RKO (cell line): ENCODE results near the gene MORN1.
"Not testable (repeated sequence)": the region's sequence is repeated elsewhere in the genome, so short reads cannot be mapped to it uniquely, and the experiment has no call there.

ENCODE experiments used
- DNase-seq: peaks from one replicate; pipeline ENCODE4 v3.0.0-alpha.2; 2016; ENCODE audit warnings: low spot score

The MORN1 gene

DNA sequence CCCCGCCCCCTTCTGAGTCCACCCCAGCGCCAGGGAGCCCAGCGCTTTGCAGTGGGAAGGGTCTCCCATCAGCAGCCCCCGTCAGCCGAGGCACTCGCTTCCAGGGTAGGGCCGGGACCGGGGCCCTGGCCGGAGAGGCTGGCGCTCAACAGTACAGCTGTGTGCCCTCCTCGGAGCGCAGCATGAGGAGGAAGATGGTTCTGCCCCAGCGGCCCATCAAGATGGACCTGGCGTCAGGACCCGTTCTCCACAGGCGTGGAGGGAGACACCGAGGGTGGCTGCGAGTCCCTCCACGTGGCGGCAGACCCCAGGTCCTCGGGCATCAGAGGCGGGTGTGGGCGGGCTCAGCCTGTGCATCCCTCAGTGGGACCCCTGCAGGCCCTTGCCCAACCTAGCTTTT is 54.3 kb downstream of the MORN1 start:
- no peak for DNase-seq

- DNase-seq = no peak
These were observed 54.9 kb downstream of the MORN1 start for GRCh38 chr1:2336499-2336898.

GRCh38 chr1:2335721-2336455 is 55.5 kb downstream of the MORN1 start:
- no peak for DNase-seq

GRCh38 chr1:2334883-2335534 is 56.3 kb downstream of the MORN1 start:
- no peak for DNase-seq

GRCh38 chr1:2334366-2334765 is 57.0 kb downstream of the MORN1 start:
- no peak for DNase-seq

DNA sequence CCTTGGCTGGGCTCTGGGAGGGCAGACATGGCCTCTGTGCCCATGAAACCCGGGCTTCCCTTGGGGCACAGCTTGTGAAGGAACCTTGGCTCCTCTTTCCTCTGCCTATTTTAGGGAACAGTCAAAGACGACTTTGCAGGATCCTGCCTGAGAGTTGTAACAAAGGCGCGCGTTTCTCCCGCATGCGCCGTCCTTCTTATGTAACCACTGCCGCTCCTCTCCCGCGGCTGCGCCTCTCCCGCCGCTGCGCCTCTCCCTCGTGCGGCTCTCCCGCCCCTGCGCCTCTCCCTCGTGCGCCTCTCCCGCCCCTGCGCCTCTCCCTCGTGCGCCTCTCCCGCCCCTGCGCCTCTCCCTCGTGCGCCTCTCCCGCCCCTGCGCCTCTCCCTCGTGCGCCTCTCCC is 59.8 kb downstream of the MORN1 start:
- DNase-seq = not testable (repeated sequence)

DNA sequence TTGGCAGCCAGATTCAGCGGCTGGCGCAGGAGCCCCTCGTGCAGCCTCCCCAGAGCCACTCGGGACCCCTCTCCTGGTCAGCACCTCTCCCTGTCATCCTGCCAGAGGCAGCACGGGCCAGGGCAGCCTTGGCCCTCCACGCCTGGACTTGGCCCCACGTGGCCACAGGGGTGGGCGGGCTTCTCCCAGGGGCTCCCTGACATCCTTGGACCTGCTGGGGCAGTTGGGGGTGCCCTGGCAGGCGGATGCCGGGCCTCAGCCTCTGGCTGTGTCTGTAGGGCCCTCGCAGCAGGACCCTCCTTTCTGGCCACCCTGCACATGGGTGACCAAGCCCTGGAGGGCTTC is 60.2 kb downstream of the MORN1 start:
- no peak for DNase-seq

DNA sequence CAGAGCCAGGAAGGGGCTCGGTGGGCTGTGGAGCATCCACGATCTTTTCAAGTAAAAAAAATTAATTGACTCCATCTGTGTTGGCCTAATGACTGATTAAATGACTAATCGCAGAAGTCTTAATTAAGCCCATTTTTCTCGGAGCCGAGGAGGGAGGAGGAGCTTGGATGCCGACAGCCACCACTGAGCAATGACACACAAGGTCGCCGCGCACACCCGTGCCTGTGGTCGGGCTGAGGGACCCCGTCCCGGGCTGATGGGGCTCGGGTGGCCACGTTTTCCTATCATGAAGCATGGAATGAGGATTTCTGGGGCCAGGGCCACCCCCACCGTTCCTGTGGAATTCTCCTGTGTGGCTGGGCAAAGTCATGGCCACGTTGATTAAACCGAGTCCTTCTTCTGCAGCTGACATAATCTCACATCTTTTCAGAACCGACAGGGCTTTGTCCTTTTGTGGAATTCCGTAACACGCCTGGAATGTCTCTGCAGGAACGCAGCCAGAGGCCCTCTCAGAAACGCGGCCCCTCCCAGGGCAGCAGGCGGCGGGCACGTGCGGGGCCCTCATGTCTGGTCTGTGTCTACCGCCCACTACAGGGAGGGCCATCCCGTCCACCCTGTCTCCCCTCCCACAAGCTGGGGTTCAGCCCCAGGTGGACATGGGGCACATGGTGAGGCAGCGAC is 60.7 kb downstream of the MORN1 start:
- DNase-seq = no peak

- no peak for DNase-seq
These were observed 61.3 kb downstream of the MORN1 start for GRCh38 chr1:2330035-2330434.

GRCh38 chr1:2328676-2329455 is 62.5 kb downstream of the MORN1 start:
- no peak for DNase-seq

- no peak for DNase-seq
These were observed 63.5 kb downstream of the MORN1 start for GRCh38 chr1:2327841-2328240.

- DNase-seq = not testable (repeated sequence)
These were observed 64.2 kb downstream of the MORN1 start for GRCh38 chr1:2327162-2327561.

GRCh38 chr1:2326524-2326923 is 64.8 kb downstream of the MORN1 start:
- no peak for DNase-seq

- no peak for DNase-seq
These were observed 66.6 kb downstream of the MORN1 start for GRCh38 chr1:2324553-2325366.

DNA sequence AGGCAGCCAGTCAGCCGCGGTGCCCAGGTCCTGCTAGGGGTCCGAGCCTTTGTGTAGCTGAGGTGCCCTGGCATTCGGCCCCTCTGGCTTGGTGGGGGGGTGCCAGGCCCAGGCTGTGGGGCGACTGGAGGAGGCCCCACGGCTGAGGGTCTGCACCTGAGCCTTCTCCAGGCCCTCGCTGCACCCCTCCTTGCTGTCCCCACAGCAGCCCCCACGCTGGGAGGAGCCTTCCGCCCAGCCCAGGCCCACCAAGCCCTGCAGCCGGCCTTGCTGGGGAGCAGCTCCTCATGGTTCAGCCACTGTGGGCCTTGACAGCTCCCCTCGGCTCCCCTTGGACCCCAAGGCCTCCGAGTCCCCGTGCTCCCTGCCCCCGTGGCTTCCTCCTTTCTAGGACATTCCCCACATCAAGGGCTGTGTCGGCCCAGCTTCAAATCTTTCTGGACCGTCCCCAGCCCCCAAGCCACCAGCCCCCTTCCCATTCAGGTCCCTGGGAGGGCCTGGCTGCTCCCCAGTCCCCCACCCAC is 67.8 kb downstream of the MORN1 start:
- no peak for DNase-seq

GRCh38 chr1:2322581-2323211 is 68.7 kb downstream of the MORN1 start:
- DNase-seq = no peak

GRCh38 chr1:2322065-2322571 is 69.2 kb downstream of the MORN1 start:
- no peak for DNase-seq

GRCh38 chr1:2320760-2321667 is 70.3 kb downstream of the MORN1 start:
- no peak for DNase-seq

- no peak for DNase-seq
These were observed 71.3 kb downstream of the MORN1 start for GRCh38 chr1:2320006-2320405.

- no peak for DNase-seq
These were observed 72.1 kb downstream of the MORN1 start for GRCh38 chr1:2319291-2319690.
